ENCODE data around the gene RRP9. TPM values are rescaled to one million over a fixed set of nuclear protein-coding genes. Genes with fewer than 3 reads are reported as not detected.

RRP9 gene
- total and polyA plus RNA-seq, 2 donors (not counting 1 experiment from before 2014, with no cell fraction given): 10.6 to 19.7 TPM

- H3K79me2 ChIP-seq (ENCODE audit: control insufficient read depth, insufficient read depth, low read length): peaks cover 6% of the 10 kb centered on the region
- H3K4me3 ChIP-seq (replicated peaks in 1 of 4; ENCODE audit: control extremely low read depth in 1 of 4, insufficient read depth in 1 of 4, low read depth in 3 of 4, low read length in 4 of 4): peak overlapping the region in 2 of 4 experiments; percentile 9 to 75
- no peak overlapping the region for H3K9ac ChIP-seq (ENCODE audit: insufficient read depth, low read length)
- H3K9me3 ChIP-seq (ENCODE audit: control insufficient read depth, insufficient read depth, low read depth, low read length): no peaks in the 10 kb centered on the region
- no peaks in the 10 kb centered on the region for H4K20me1 ChIP-seq (ENCODE audit: control insufficient read depth, extremely low read depth, insufficient read depth, low read length)
- TF ChIP-seq EZH2 (IDR thresholded peaks at IDR 0.05; ENCODE audit: low read length, missing control alignments) (no peak), CTCF (conservative IDR thresholded peaks at IDR 0.05 in 1 of 2, IDR thresholded peaks at IDR 0.05 in 1 of 2; ENCODE audit: low read depth in 1 of 2, low read length in 2 of 2) (no peak)
- peak overlapping the region; percentile 90 for H3K4me2 ChIP-seq (ENCODE audit: extremely low read depth, insufficient read depth, low read length)
- DNase-seq (ENCODE audit: low read depth in 2 of 2): no peak
- H3K36me3 ChIP-seq (ENCODE audit: control insufficient read depth, insufficient read depth, low read length): peaks cover 4% of the 10 kb centered on the region
- H3K27me3 ChIP-seq (ENCODE audit: control insufficient read depth, insufficient read depth, low read length): no peaks in the 10 kb centered on the region
- H2AFZ ChIP-seq (ENCODE audit: low read length): no peak overlapping the region
- peaks cover 7% of the 10 kb centered on the region for H3K4me1 ChIP-seq (ENCODE audit: control insufficient read depth, extremely low read depth, insufficient read depth, low read length)
- peak overlapping the region; percentile 93 for H3K27ac ChIP-seq (ENCODE audit: insufficient read depth, low read length)
Measured at GRCh38 chr3:51984269-51984647, 42.6 kb upstream of the RRP9 start.

DNA sequence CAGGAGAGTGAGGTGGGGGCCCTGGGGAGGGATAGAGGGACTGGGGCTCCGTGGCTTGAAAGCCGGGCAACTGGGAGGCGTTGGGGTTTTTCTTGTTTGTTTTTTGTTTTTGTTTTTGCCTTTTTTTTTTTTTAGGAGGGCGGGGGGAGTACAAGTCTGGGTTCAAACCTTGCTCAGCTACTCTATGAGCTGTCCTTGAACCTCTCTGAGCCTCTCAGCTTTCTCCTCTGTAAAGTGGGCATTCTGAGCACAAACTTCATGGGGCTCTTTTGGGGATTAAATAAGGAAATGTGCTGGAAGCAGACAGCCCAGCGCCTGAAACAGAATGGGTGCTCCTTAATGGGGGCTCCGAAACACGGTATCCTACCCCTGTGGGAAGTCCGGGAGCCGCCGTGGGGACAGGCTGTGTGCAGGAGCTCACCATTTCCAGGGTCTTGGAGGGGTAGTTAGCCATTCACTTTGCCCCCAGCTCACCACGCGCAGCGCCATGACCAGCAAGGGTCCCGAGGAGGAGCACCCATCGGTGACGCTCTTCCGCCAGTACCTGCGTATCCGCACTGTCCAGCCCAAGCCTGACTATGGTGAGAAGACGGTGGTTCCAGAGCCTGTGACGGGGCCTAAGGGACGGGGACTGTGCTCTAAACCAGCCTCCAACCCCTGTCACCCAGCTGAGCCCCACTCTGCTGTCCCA lies 42.0 kb upstream of the RRP9 start:
- peaks cover 5% of the 10 kb centered on the region for H3K4me1 ChIP-seq (ENCODE audit: control insufficient read depth, extremely low read depth, insufficient read depth, low read length)
- TF ChIP-seq CTCF (conservative IDR thresholded peaks at IDR 0.05 in 1 of 2, IDR thresholded peaks at IDR 0.05 in 1 of 2; ENCODE audit: low read depth in 1 of 2, low read length in 2 of 2) (no peak), EZH2 (IDR thresholded peaks at IDR 0.05; ENCODE audit: low read length, missing control alignments) (no peak)
- peak overlapping the region; percentile 52 to 75 (median 66) for H3K4me3 ChIP-seq (replicated peaks in 1 of 4; ENCODE audit: control extremely low read depth in 1 of 4, insufficient read depth in 1 of 4, low read depth in 3 of 4, low read length in 4 of 4)
- H3K9ac ChIP-seq (ENCODE audit: insufficient read depth, low read length): peak overlapping the region; percentile 73
- peak overlapping the region; percentile 90 for H3K4me2 ChIP-seq (ENCODE audit: extremely low read depth, insufficient read depth, low read length)
- H3K27me3 ChIP-seq (ENCODE audit: control insufficient read depth, insufficient read depth, low read length): no peaks in the 10 kb centered on the region
- H2AFZ ChIP-seq (ENCODE audit: low read length): peak overlapping the region; percentile 25
- H3K36me3 ChIP-seq (ENCODE audit: control insufficient read depth, insufficient read depth, low read length): peaks cover 2% of the 10 kb centered on the region
- DNase-seq (ENCODE audit: low read depth in 2 of 2): no peak
- no peaks in the 10 kb centered on the region for H4K20me1 ChIP-seq (ENCODE audit: control insufficient read depth, extremely low read depth, insufficient read depth, low read length)
- peak overlapping the region; percentile 93 for H3K27ac ChIP-seq (ENCODE audit: insufficient read depth, low read length)
- H3K9me3 ChIP-seq (ENCODE audit: control insufficient read depth, insufficient read depth, low read depth, low read length): no peaks in the 10 kb centered on the region
- H3K79me2 ChIP-seq (ENCODE audit: control insufficient read depth, insufficient read depth, low read length): peaks cover 6% of the 10 kb centered on the region

- Histone ChIP-seq H2AFZ (ENCODE audit: low read length) (peak within 1 kb of the TSS; percentile 39), H3K36me3 (ENCODE audit: control insufficient read depth, insufficient read depth, low read length) (peaks cover 1% of the 10 kb centered on the region), H3K4me1 (ENCODE audit: control insufficient read depth, extremely low read depth, insufficient read depth, low read length) (peaks cover 5% of the 10 kb centered on the region), H3K4me2 (ENCODE audit: extremely low read depth, insufficient read depth, low read length) (peak within 1 kb of the TSS; percentile 92), H3K4me3 (replicated peaks in 1 of 4; ENCODE audit: control extremely low read depth in 1 of 4, insufficient read depth in 1 of 4, low read depth in 3 of 4, low read length in 4 of 4) (peak within 1 kb of the TSS; percentile 55 to 75 (median 66)), H3K27ac (ENCODE audit: insufficient read depth, low read length) (peak within 1 kb of the TSS; percentile 93), H3K9me3 (ENCODE audit: control insufficient read depth, insufficient read depth, low read depth, low read length) (no peaks in the 10 kb centered on the region), H3K27me3 (ENCODE audit: control insufficient read depth, insufficient read depth, low read length) (no peaks in the 10 kb centered on the region), H3K79me2 (ENCODE audit: control insufficient read depth, insufficient read depth, low read length) (peaks cover 6% of the 10 kb centered on the region), H4K20me1 (ENCODE audit: control insufficient read depth, extremely low read depth, insufficient read depth, low read length) (no peaks in the 10 kb centered on the region), H3K9ac (ENCODE audit: insufficient read depth, low read length) (peak within 1 kb of the TSS; percentile 73)
- TF ChIP-seq EZH2 (IDR thresholded peaks at IDR 0.05; ENCODE audit: low read length, missing control alignments): no peak
- TF ChIP-seq CTCF (conservative IDR thresholded peaks at IDR 0.05 in 1 of 2, IDR thresholded peaks at IDR 0.05 in 1 of 2; ENCODE audit: low read depth in 1 of 2, low read length in 2 of 2): no peak
- peak; percentile 82 to 93 for DNase-seq (ENCODE audit: low read depth in 2 of 2)
Measured at GRCh38 chr3:51982838-51983577, 41.3 kb upstream of the RRP9 start, which contains the start of gene ACY1. TSS of gene ACY1 (plus strand) at chr3:51983535. CDS start at chr3:51984065, 530 bp downstream.

All from fibroblast of lung (primary cell).